H9 (cell line): Measurements from ENCODE around the gene ARHGEF10L. TPM values are rescaled to one million over a fixed set of nuclear protein-coding genes. Genes with fewer than 3 reads are reported as not detected.
"Not testable (repeated sequence)": the region's sequence is repeated elsewhere in the genome, so short reads cannot be mapped to it uniquely, and the experiment has no call there.

Experiments
- DNase-seq: peaks from one replicate; pipeline ENCODE4 v3.0.0-alpha.2; 2017
- H2AFZ ChIP-seq: one replicate; pipeline ENCODE4 v1.6.1; 2013; ENCODE audit warnings: mild to moderate bottlenecking, low read length, control low read depth, moderate library complexity
- H2AK5ac ChIP-seq: 2 replicates; pipeline ENCODE4 v1.6.1; 2013; ENCODE audit warnings: low read length, control low read depth, mixed read lengths; ENCODE audit not compliant: insufficient read length
- H2BK120ac ChIP-seq: one replicate; pipeline ENCODE4 v1.6.1; 2013; ENCODE audit warnings: low read depth, mild to moderate bottlenecking, low read length, control low read depth, inconsistent platforms; ENCODE audit not compliant: poor library complexity, severe bottlenecking
- H2BK12ac ChIP-seq: 2 replicates; pipeline ENCODE4 v1.6.1; 2013; ENCODE audit warnings: low read length, control low read depth, mixed read lengths, low read depth; ENCODE audit not compliant: insufficient read length
- H2BK15ac ChIP-seq: 2 replicates; pipeline ENCODE4 v1.6.1; 2013; ENCODE audit warnings: low read depth, low read length, control low read depth
- H2BK20ac ChIP-seq: one replicate; pipeline ENCODE4 v1.6.1; 2013; ENCODE audit warnings: low read depth, mild to moderate bottlenecking, low read length, control low read depth, inconsistent platforms; ENCODE audit not compliant: poor library complexity, severe bottlenecking
- H2BK5ac ChIP-seq: 2 replicates; pipeline ENCODE4 v1.6.1; 2013; ENCODE audit warnings: low read length, control low read depth, mixed read lengths; ENCODE audit not compliant: insufficient read length
- H3K14ac ChIP-seq: 2 replicates; pipeline ENCODE4 v1.6.1; 2013; ENCODE audit warnings: low read length, control low read depth; ENCODE audit not compliant: insufficient read depth
- H3K18ac ChIP-seq: 2 replicates; pipeline ENCODE4 v1.6.1; 2013; ENCODE audit warnings: low read depth, mild to moderate bottlenecking, mixed read lengths, low read length, control low read depth; ENCODE audit not compliant: insufficient read length
- H3K23ac ChIP-seq: 2 replicates; pipeline ENCODE4 v1.6.1; 2013; ENCODE audit warnings: low read length, control low read depth, mixed read lengths, low read depth; ENCODE audit not compliant: insufficient read length
- H3K23me2 ChIP-seq: 2 replicates; pipeline ENCODE4 v1.6.1; 2013; ENCODE audit warnings: low read depth, mild to moderate bottlenecking, mixed read lengths, low read length, control low read depth; ENCODE audit not compliant: insufficient read length, poor library complexity, severe bottlenecking
- H3K27ac ChIP-seq: 2 replicates; pipeline ENCODE4 v1.5.1; 2013; ENCODE audit warnings: low read length, control low read depth, mixed read lengths, low read depth; ENCODE audit not compliant: insufficient read length
- H3K27me3 ChIP-seq: 2 replicates; pipeline ENCODE4 v1.6.1; 2013; ENCODE audit warnings: low read length, control low read depth, inconsistent platforms; ENCODE audit not compliant: insufficient read depth
- H3K4ac ChIP-seq: 2 replicates; pipeline ENCODE4 v1.6.1; 2013; ENCODE audit warnings: low read depth, mild to moderate bottlenecking, control low read depth, inconsistent platforms, low read length, moderate library complexity
- H3K4me1 ChIP-seq: 2 replicates; pipeline ENCODE4 v1.6.1; 2013; ENCODE audit warnings: low read length, control low read depth, inconsistent platforms; ENCODE audit not compliant: insufficient read depth
- H3K4me2 ChIP-seq: 2 replicates; pipeline ENCODE4 v1.6.1; 2013; ENCODE audit warnings: low read length, control low read depth, mixed read lengths; ENCODE audit not compliant: insufficient read length, insufficient read depth
- H3K56ac ChIP-seq: 2 replicates; pipeline ENCODE4 v1.6.1; 2013; ENCODE audit warnings: low read depth, mild to moderate bottlenecking, mixed read lengths, low read length, control low read depth; ENCODE audit not compliant: insufficient read length
- H3K79me1 ChIP-seq: 2 replicates; pipeline ENCODE4 v1.6.1; 2013; ENCODE audit warnings: low read depth, mild to moderate bottlenecking, moderate library complexity, low read length, control low read depth, inconsistent platforms; ENCODE audit not compliant: insufficient read depth, poor library complexity, severe bottlenecking
- H3K79me2 ChIP-seq: 2 replicates; pipeline ENCODE4 v1.6.1; 2013; ENCODE audit warnings: low read length, control low read depth, inconsistent platforms; ENCODE audit not compliant: insufficient read depth
- H3K9ac ChIP-seq: 2 replicates; pipeline ENCODE4 v1.6.1; 2013; ENCODE audit warnings: low read length, control low read depth, mixed read lengths; ENCODE audit not compliant: insufficient read length; ENCODE audit errors: extremely low read depth
- H3K9me3 ChIP-seq: one replicate; pipeline ENCODE4 v1.6.1; 2013; ENCODE audit warnings: low read depth, low read length, inconsistent platforms; ENCODE audit not compliant: control insufficient read depth
- H3T11ph ChIP-seq: one replicate; pipeline ENCODE4 v1.6.1; 2013; ENCODE audit warnings: mild to moderate bottlenecking, low read length, control low read depth, inconsistent platforms
- H4K20me1 ChIP-seq: one replicate; pipeline ENCODE4 v1.6.1; 2013; ENCODE audit not compliant: control insufficient read depth, insufficient read length, insufficient read depth
- H4K5ac ChIP-seq: 2 replicates; pipeline ENCODE4 v1.6.1; 2013; ENCODE audit warnings: low read depth, mild to moderate bottlenecking, mixed read lengths, low read length, control low read depth; ENCODE audit not compliant: insufficient read length
- H4K8ac ChIP-seq: replicated peaks from 2 replicates; pipeline ENCODE4 v1.6.1; 2013; ENCODE audit warnings: low read length, control low read depth, mixed read lengths, low read depth; ENCODE audit not compliant: insufficient read length
- H4K91ac ChIP-seq: 2 replicates; pipeline ENCODE4 v1.6.1; 2013; ENCODE audit warnings: low read depth, mild to moderate bottlenecking, moderate library complexity, mixed read lengths, low read length, control low read depth; ENCODE audit not compliant: insufficient read length
- H3K27ac Mint-ChIP-seq, 3 experiments: 2 replicates in 2 of 3; 3 replicates in 1 of 3; pipeline ENCODE4 v1.8.0; 2020 to 2021; ENCODE audit warnings: mixed read lengths in 3 of 3, mild to moderate bottlenecking in 1 of 3, moderate library complexity in 1 of 3
- H3K27me3 Mint-ChIP-seq: 2 replicates; pipeline ENCODE4 v1.8.0; 2021; ENCODE audit warnings: low read depth, mild to moderate bottlenecking, moderate library complexity, mixed read lengths
- H3K36me3 Mint-ChIP-seq, 3 experiments: 2 replicates in 2 of 3; 3 replicates in 1 of 3; pipeline ENCODE4 v1.8.0; 2020 to 2021; ENCODE audit warnings: low read depth in 3 of 3, mixed read lengths in 3 of 3; ENCODE audit not compliant: insufficient read depth in 1 of 3
- H3K4me1 Mint-ChIP-seq, 2 experiments: 2 replicates each; pipeline ENCODE4 v1.8.0; 2020; ENCODE audit warnings: mixed read lengths in 2 of 2
- H3K4me3 Mint-ChIP-seq, 2 experiments: 2 replicates in 1 of 2; 3 replicates in 1 of 2; pipeline ENCODE4 v1.8.0; 2020 to 2021; ENCODE audit warnings: mild to moderate bottlenecking in 2 of 2, mixed read lengths in 2 of 2, moderate library complexity in 1 of 2
- H3K9me3 Mint-ChIP-seq, 2 experiments: 2 replicates in 1 of 2; 3 replicates in 1 of 2; pipeline ENCODE4 v1.8.0; 2020; ENCODE audit warnings: mild to moderate bottlenecking in 2 of 2, mixed read lengths in 2 of 2, moderate library complexity in 1 of 2
- WGBS: extraction: QIAGEN DNeasy Blood & Tissue Kit; methylation state at CpG from one replicate; pipeline ENCODE4 v1.1.7; 2013; ENCODE audit warnings: missing lambda C conversion rate, low lambda C conversion rate, mixed read lengths; ENCODE audit not compliant: insufficient read length; ENCODE audit errors: extremely low coverage; 5-methylcytosine and 5-hydroxymethylcytosine counted together
- total RNA-seq: library from RNA; stranded (reverse); gene quantifications from 2 replicates; pipeline ENCODE4 v1.2.1, GENCODE V29; 2021
- TF ChIP-seq, protein P1 (sequence below): fragments of 200-600 bp; sonication (generic); conservative IDR thresholded peaks from 3 replicates; pipeline ENCODE4 v1.8.0; 2021; ENCODE audit warnings: antibody characterized with exemption, mild to moderate bottlenecking

ARHGEF10L gene
- total RNA-seq, 1 experiment from 2014 or later: 20.2 TPM

DNA sequence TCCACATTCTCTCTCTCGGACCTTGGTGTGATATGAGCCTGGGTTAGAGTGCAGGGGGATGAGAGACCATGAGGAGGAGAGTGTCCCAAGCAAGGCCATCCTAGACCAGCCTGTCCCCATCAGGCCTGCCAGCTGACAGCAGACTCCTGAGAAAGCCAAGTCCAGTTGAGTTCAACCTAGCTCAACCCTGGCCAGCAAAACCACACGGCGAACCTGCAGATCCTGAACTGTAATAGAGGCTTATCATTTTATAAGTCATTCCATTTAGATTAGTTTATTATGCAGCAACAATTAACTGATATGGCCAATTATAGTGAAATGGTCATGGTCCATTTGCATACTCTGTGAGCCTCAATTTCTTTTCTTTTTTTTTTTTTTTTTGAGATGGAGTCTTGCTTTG, 36.4 kb upstream of the ARHGEF10L start:
- DNase-seq: no peak
- H2AK5ac ChIP-seq: no peak overlapping the region
- H3K79me1 ChIP-seq: no peaks in the 10 kb centered on the region
- H3K9me3 ChIP-seq: no peaks in the 10 kb centered on the region
- no peak overlapping the region for H2BK5ac ChIP-seq
- WGBS: no CpG with 5 or more reads among the region's 3 CpGs
- H3K27me3 ChIP-seq: no peaks in the 10 kb centered on the region
- no peak overlapping the region for H3K23ac ChIP-seq
- H3K4me1 ChIP-seq: no peaks in the 10 kb centered on the region
- Mint-ChIP-seq H3K4me3 (no peak overlapping the region; a peak in 1 of 5 replicates), H3K36me3 (peaks cover 0 to 2% (median under 1%) of the 10 kb centered on the region in 3 experiments; a peak in 3 of 7 replicates), H3K4me1 (peaks cover 6 to 7% of the 10 kb centered on the region in 2 experiments; a peak in 2 of 4 replicates), H3K27me3 (peaks cover 5% of the 10 kb centered on the region; the same call in 1 of the 2 replicates), H3K9me3 (peaks cover 4 to 6% of the 10 kb centered on the region in 2 experiments; a peak in 4 of 5 replicates), H3K27ac (no peak overlapping the region)
- H3K27ac ChIP-seq: no peak overlapping the region
- no peak overlapping the region for H2BK20ac ChIP-seq
- TF ChIP-seq, protein P1, sequence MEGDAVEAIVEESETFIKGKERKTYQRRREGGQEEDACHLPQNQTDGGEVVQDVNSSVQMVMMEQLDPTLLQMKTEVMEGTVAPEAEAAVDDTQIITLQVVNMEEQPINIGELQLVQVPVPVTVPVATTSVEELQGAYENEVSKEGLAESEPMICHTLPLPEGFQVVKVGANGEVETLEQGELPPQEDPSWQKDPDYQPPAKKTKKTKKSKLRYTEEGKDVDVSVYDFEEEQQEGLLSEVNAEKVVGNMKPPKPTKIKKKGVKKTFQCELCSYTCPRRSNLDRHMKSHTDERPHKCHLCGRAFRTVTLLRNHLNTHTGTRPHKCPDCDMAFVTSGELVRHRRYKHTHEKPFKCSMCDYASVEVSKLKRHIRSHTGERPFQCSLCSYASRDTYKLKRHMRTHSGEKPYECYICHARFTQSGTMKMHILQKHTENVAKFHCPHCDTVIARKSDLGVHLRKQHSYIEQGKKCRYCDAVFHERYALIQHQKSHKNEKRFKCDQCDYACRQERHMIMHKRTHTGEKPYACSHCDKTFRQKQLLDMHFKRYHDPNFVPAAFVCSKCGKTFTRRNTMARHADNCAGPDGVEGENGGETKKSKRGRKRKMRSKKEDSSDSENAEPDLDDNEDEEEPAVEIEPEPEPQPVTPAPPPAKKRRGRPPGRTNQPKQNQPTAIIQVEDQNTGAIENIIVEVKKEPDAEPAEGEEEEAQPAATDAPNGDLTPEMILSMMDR: no peak
- H2BK12ac ChIP-seq: no peak overlapping the region
- H3K56ac ChIP-seq: no peak overlapping the region
- no peak overlapping the region for H2BK120ac ChIP-seq
- no peak overlapping the region for H3K4ac ChIP-seq
- H4K20me1 ChIP-seq: no peaks in the 10 kb centered on the region
- no peak overlapping the region for H2AFZ ChIP-seq
- H4K8ac ChIP-seq: no peak overlapping the region
- H3K18ac ChIP-seq: no peak overlapping the region
- H2BK15ac ChIP-seq: no peak overlapping the region
- no peak overlapping the region for H3K4me2 ChIP-seq
- H4K91ac ChIP-seq: no peak overlapping the region
- no peak overlapping the region for H3T11ph ChIP-seq
- no peaks in the 10 kb centered on the region for H3K23me2 ChIP-seq
- H4K5ac ChIP-seq: no peak overlapping the region
- no peak overlapping the region for H3K14ac ChIP-seq
- no peaks in the 10 kb centered on the region for H3K79me2 ChIP-seq
- H3K9ac ChIP-seq: no peak overlapping the region

DNA sequence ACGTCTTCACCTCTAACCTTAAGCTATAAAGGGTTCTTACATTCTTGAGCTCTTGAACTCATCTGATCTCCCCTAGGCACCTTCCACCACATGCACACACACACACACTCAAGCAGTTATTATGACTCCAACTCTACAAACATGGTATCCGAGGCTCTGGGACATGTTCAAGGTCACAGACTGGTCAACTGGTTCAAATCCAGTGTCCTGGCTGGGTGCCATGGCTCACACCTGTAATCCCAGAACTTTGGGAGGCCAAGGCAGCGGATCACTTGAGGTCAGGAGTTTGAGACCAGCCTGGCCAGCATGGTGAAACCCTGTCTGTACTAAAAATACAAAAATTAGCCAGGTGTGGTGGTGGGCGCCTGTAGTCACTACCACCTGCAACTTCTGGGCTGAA, 32.3 kb upstream of the ARHGEF10L start:
- H3K79me1 ChIP-seq, H3K4ac ChIP-seq, H2BK120ac ChIP-seq, H3K27ac Mint-ChIP-seq, H2AFZ ChIP-seq, H3K14ac ChIP-seq, H3K27ac ChIP-seq, H3K9me3 Mint-ChIP-seq, H3K27me3 ChIP-seq, H2BK12ac ChIP-seq, H3K56ac ChIP-seq, H3K23me2 ChIP-seq, H3K36me3 Mint-ChIP-seq, H2BK5ac ChIP-seq, DNase-seq, H4K8ac ChIP-seq, H3K27me3 Mint-ChIP-seq, H3T11ph ChIP-seq, H4K20me1 ChIP-seq, H3K4me3 Mint-ChIP-seq, H3K9ac ChIP-seq, H3K23ac ChIP-seq, H2AK5ac ChIP-seq, H4K91ac ChIP-seq, H4K5ac ChIP-seq, H3K9me3 ChIP-seq, H3K18ac ChIP-seq, H3K4me1 ChIP-seq, H3K4me1 Mint-ChIP-seq, H3K79me2 ChIP-seq, H2BK15ac ChIP-seq, H2BK20ac ChIP-seq, H3K4me2 ChIP-seq: not testable (repeated sequence)
- no CpG with 5 or more reads among the region's 4 CpGs for WGBS
